HG03571 (cell line): Measurements from ENCODE around the gene HDAC9.
"Not testable (repeated sequence)": the region's sequence is repeated elsewhere in the genome, so short reads cannot be mapped to it uniquely, and the experiment has no call there.

ENCODE experiments used
- ATAC-seq: cut with Tn5 transposase; IDR thresholded peaks from one replicate; pipeline ENCODE4 v1.9.1; 2021; ENCODE audit not compliant: unreplicated experiment

The HDAC9 gene

DNA sequence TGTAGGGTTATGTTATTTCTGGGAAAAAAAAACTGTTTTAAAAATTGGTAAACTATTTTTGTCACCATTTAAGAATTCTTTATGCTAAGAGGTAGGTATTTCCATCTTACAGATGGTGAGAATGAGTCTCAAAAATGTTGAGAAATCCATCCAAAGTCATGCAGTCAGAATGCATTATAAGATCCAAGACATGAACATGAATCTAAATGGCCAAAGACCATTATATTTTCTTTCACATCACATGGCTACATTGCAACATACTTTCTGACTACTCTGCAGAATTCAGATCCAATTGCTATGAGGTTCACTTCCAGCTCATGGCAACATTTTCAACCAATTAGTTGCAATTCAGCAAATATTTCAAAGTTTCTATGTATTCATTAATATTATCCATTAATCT, 440.7 kb downstream of the HDAC9 start:
- ATAC-seq: no peak

DNA sequence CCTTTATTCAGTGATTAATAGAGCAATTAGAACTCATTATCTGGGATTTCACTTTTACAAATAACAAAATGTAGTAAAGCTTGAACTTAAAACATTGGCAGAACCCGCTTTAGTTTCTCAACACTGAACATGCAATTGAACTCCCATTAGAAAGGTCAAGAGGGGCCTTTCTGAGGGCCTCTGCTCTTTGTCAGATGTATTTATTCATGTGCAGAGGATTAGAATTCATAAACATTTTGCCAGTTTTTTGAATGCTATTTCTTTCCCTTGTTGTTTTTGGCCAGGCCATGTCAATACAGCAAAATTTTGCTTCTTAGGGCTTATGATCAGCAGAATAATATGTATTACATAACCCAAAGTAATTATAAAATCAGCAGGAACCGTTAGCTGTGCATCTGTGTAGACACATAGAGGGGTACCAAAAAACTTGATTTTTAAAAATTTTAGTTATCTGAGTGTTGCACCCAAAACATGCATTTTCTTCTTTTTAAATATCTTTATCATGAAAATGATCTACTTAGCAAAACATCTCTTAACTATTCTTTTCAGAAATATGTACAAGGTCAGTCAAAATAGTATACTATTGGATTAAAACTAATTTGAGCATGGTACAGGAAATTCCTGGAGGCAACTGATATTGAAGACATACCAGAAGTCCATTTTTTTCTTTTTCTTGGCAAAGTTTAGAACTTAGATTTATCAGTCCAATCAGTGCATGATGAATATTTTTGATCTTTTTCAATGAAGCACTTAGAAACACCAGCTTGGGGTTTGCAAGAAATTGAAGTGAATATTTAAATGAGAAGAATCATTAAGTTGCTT, 444.4 kb downstream of the HDAC9 start:
- no peak for ATAC-seq

DNA sequence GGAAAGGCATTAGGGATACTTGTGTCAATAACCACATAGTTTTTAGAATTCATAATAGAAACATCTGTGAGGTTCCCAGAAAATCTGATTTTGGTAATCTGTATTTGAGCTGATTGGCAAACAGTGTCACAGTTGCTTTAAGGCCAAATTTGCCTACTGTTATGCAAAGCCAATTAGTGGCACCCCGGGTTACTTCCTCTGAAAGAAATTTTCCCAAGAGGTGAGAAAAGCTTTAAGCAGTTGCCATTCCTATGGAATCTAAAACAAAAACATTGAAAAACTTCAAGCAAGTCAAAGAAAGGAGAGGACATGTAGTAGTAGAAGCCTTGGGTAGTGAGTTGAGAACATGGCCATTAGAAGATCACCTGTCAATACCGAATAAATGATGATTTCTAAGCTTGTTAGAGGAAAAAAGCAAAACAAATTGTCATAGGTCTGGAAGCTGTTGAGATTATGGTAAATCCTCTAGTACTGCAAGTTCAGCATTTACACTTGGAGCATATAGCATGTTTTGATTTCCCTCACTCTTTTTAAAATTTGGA, 445.1 kb downstream of the HDAC9 start:
- no peak for ATAC-seq

DNA sequence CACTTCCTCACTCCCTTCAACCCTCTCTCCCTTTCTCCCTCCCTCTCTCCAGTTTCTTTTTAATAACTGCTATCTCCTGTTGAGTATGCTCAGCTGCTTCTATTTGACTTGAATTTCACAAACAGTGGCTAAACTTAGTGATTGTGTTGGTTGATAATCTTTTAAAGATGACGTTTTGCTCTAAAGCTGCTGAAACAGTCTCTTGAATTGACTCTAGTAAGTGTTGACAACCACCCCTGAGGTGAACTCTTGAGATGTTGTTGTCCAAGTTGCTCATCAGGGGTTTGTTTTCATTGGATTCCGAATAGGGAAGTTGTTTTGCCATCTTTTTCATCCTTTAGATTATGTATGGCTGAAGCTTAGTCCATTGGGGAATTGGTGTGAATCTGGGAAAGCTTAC, 445.7 kb downstream of the HDAC9 start:
- ATAC-seq: no peak

DNA sequence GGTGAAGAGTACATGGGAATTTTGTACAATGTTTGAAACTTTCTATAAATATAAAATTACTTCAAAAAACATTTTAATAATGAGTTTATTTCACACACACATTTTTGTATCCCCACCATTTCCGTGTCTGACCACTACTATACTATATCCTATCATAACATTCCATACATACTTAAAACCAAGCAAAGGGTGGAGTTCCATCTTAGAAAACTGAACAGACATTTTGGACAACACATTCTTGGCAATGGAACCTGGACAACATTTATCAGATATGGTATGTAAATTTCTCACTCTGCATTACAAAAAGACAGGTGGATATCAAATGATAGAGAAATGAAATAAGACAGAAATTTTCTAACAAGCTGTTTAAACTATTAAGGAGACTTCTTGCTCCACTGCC, 453.0 kb downstream of the HDAC9 start:
- ATAC-seq: no peak

DNA sequence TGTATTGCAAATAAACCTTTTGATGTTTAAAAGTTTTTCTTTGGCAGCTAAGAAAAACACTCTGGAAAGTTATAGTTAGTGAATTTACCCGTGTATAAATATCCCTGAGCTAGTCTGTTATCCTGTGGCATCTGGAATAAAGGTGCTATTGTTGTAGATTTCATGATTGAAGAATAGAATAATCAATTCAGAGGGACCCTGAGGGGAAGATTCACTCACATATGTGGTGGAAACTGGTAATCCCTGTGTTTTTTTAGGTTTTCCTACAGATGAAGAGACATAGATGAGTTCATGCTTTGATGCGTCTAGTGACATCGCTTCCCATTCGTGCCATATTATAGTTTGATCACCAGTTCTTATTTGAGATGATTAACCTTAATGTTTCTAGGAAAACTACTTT, 457.3 kb downstream of the HDAC9 start:
- ATAC-seq: no peak

DNA sequence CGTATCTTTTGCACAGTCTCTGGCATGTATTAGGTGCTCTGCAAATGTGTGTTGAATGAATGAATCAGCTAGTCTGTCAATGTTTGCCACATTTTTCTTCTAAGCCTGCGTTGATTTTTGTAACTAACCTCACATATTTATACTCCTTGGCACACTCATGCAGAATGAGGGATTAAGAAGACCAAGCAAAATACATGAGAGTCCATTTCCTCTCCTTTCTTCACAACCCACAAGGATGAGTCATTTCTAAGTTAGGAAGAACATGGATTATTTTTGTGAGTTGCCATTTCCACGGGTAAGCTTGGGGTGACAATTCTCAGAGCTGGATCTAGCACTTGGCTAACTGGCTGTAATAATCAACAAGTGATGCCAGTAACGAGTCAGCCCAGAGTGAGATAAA, 463.1 kb downstream of the HDAC9 start:
- ATAC-seq: no peak

DNA sequence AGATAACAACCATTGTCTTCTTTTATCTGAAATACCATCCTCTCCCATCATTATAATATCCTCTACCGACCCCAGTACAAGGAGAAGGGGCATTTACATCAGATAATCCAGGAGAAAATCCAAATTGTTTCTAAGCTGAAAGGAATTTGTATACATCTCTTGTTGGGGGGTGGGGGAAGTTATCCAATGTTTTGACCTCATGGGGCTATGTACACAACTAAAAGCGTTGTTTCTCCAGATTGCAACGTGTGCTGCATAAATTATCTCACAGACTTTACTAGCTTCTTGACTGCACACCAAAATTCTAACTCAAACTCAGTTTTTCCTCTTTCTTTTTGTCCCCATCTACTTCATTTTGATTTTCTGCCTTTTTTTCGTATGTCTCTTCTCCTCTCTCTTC, 465.2 kb downstream of the HDAC9 start:
- ATAC-seq: no peak

DNA sequence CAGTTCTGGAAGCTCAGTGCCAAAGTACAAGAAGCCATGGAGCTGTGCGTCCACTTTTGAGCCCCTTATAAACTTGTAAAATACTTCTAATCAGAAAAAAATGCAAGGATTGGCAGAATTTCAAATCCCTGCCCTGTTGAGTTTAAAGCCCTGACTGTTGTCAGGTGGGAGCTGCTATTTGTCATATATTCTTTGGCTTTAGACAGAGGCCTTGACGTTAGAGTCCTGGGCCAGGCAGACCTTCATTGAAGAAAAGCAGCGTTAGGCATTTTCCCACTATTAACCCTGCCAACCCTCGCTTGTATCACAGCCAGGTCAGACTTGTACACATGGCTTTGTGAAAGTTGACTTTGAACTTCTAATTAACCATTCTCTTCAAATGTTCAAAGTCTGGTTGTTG, 466.5 kb downstream of the HDAC9 start:
- no peak for ATAC-seq

DNA sequence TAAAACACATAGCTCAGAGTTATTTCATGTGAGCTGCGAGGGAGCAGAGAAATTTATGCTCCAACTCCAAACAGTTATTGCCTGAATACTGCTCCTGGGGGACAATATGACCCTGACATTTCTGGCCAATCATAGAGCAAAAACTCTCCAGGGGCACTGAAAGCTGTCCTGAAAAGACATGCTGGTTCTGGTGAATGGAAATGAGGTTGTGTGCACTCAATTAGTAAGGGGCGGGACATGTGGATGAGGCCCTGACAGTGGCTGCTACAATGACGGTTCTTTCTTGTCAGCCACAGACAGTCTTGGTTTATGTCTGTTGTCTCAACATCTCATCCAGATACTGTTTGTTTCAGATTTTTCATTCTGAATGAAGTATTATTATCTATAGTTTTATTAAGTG, 470.1 kb downstream of the HDAC9 start:
- no peak for ATAC-seq

DNA sequence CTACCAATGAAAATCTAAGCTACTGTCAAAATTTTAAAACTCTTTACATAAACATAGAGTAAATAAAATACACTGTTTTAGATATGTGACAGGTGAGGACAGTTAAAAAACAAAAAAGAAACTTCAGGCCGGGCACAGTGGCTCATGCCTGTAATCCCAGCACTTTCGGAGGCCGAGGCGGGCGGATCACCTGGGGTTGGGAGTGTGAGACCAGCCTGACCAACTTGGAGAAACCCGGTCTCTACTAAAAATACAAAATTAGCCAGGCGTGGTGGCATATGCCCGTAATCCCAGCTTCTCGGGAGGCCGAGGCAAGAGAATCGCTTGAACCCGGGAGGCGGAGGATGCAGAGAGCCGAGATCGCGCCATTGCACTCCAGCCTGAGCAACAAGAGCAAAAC, 472.2 kb downstream of the HDAC9 start:
- not testable (repeated sequence) for ATAC-seq

DNA sequence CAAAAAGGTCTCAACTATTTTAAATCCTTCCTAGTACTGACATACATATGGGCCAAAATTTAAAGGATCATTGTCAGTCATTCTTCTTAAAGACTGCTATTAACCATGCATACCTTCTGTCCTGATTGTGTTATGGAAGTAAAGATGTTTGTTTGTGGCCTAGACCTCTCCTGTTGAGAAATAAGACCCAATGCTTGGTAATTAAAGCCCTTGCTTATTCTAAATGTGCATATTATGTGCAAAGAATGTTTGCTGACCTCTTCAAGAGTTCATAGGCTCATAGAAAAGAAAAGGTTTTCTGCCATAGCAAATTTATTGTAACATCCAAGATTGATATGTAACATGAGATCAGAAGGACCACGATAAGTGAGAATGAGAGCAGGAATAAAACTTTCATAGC, 476.3 kb downstream of the HDAC9 start:
- no peak for ATAC-seq

DNA sequence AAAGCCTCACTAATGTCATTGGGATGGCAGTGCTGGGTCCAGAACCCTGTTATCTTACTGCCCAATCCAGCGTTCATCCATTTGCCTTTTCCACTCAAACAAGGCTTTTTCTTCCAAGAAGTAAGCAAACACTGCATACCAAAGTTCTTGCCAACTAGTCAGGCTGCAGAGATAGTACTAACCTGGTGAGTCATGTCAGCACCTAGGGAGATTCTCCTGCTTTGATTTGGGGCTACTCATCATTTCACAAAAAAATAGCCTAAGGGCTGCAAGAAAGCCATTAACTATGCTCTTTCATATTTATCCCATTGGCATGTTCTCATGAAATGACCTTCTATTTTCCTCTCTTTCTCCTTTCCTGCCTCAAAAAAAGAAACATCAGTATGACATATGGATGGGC, 479.3 kb downstream of the HDAC9 start:
- ATAC-seq: no peak

DNA sequence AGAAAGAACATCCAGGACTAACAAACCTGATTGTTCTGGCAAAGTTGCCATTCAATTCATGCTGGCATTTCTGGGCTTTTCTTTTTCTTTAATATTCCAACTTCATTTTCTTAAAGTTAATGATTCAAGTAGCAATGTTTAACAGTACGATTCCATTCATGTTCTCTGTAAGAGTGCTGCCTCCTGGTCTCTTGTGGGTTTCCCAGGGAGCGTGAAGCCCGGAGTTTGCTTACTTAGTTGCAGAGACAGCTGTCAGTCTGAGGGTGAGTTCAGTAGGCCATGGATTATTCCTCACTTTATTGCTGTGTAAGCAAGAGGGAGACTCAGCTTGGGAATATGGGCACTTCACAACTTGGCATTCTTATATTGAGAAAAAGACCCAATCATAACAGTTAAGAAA, 479.7 kb downstream of the HDAC9 start:
- no peak for ATAC-seq

DNA sequence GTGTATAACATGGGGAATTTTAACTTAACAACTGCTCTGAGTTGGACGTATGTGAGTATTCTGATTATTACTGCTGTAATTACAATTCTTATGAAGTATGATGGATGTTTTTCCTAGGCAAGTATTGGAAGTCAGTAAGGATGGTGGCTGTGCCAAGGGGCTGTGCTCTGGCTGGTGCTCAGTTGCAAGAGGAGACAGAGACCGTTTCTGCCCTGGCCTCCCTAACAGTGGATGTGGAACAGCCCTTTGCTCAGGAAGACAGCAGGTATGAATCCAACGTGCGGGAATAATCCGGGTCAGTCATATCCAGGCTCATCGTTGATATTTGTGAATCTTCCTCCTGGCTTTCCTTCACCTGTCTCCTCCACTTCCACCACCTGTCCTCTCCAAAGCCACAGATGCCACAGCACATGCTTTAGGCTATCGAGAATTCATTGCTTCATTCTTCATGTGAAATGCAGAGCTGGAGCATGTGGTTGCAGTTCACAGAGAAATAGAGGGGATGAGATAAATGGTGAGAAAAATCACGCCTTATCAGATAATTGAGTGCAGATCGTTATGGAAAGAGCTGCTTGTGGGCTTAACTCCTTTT, 480.2 kb downstream of the HDAC9 start:
- no peak for ATAC-seq

DNA sequence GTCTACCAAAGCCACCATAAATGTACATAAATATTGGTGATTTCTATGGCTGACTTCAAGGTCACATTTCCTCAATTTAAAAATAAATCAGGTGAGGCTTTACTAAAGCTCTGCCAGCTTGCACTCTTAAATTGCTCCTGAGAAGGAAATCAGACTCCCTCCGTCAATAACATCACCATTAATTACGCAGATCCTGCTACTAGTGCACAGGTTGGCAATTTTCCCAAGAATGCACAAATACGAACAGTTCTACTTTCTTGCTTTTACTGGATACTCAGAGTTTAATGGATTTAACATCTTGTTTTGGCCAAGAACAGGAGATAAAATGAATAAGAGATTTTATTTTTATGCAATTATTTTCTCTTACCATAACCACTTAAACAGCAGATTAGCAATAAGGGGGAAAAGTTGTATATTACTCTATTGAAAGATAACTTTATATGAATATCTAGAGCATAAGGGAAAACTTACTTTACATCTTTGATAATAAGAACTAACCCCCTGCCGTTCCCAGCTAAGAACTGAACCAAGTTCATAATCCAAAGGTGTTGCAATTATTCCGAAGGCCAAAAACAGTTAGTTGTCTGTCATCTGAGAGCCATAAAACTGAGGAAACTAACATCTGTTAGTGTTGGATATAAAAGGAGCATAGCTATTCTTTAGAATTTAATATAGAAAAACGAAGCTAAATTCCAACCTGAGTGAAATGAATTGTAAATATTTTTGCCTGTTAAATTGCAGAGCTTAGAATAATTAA, 481.3 kb downstream of the HDAC9 start:
- no peak for ATAC-seq

DNA sequence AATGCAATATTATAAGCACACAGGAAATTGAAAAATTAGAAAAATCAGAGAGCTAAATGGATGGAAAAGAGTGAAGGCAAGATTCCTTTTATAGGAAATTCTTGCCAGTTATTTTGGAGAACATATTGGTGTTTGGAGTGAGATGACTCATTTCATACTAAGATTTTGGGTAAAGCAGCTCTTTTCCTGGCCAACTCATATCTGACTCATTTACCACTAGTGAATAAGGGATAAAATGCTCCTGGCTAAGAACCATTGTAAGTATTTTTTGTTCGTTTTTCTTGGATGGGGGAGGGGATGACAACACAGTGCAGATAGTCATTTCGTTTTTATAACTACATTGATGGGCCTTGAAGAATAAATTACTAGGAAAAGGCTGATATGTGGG, 482.6 kb downstream of the HDAC9 start:
- no peak for ATAC-seq

DNA sequence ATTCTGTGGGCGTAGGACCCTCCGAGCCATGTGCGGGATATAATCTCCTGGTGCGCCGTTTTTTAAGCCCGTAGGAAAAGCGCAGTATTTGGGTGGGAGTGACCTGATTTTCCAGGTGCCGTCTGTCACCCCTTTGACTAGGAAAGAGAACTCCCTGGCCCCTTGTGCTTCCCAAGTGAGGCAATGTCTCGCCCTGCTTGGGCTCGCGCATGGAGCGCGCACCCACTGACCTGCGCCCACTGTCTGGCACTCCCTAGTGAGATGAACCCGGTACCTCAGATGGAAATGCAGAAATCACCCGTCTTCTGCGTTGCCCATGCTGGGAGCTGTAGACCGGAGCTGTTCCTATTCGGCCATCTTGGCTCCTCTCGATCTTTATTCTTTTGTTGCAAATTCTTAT, 495.2 kb downstream of the HDAC9 start:
- ATAC-seq: not testable (repeated sequence)

DNA sequence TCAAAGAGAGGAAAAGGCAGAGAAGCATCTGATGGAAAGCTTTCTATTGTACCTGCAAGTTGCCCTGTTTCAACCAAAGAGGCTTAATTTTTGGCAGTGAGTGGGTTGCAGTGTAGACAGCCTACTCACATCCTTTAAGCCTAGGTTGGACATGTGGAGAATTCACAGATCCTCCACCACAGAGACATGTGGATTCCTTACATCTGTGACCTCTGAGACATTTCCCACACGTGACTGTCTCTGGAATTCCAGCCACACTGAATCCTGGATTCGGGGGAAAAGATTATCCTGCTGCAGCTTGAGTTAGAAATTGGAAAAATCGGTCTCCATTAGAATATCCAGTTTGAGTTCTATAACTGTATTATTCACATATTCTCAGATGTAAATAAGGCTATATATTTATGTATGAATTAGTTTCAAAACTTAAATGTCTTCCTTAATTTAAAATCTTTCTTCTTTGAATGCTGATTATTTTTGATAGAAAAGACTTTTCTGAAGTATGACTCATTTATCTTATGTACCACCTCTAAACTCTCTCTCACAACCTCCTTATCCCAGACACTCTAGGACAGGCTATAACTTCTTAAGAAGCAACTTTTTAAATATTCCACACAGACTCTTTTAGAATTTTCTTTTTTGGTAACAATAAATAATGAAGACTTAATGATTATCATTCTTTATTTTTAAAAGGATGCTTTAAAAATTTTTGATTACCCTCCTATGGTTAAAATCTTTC, 498.6 kb downstream of the HDAC9 start:
- ATAC-seq: no peak

DNA sequence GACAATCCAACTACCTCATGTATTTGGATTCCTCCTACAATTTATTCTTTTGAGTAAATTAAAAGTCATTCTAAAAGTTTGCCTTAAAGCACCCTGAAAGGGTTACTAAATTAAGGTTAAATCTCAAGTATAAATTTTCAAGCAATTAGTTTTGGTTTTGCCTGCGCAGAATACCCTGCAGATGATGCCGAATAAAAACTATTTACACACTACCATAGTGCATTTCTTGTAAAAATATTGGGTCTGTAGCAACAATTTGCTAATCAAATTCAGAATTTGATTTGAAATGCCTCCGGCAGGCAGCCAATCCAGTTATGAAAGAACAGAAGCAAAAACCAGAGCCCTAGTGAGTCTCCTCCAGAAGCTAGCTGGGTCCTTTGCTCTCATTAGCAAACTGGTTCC, 499.7 kb downstream of the HDAC9 start:
- no peak for ATAC-seq

DNA sequence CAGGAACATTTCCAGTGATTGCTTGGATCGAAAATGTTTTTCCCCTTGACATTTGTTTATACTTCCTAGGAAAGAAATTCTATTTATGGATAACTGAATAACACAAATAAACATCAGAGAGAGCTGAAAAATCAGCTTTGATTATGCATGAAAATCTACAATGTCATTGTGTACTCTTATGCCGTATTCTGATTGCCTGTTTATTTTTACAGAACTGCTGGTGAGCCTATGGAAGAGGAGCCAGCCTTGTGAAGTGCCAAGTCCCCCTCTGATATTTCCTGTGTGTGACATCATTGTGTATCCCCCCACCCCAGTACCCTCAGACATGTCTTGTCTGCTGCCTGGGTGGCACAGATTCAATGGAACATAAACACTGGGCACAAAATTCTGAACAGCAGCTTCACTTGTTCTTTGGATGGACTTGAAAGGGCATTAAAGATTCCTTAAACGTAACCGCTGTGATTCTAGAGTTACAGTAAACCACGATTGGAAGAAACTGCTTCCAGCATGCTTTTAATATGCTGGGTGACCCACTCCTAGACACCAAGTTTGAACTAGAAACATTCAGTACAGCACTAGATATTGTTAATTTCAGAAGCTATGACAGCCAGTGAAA, 500.4 kb downstream of the HDAC9 start:
- no peak for ATAC-seq
